C4-2B (cell line): ENCODE data around the gene GALNTL6.

ENCODE experiments used
- H3K27ac ChIP-seq: fragments of 450-650 bp; 2 replicates; pipeline ENCODE4 v1.5.1; 2017
- CTCF ChIP-seq: fragments of 450-650 bp; conservative IDR thresholded peaks from 2 replicates; pipeline ENCODE4 v1.5.1; 2017; ENCODE audit warnings: mild to moderate bottlenecking
- ZFX ChIP-seq: fragments of 450-650 bp; IDR thresholded peaks from 2 replicates; pipeline ENCODE4 v1.6.1; 2017

Gene GALNTL6

GRCh38 chr4:172040766-172041165 is 227.6 kb downstream of the GALNTL6 start:
- TF ChIP-seq CTCF (no peak), ZFX (no peak)
- no peak overlapping the region for H3K27ac ChIP-seq

- H3K27ac ChIP-seq = no peak overlapping the region
- TF ChIP-seq CTCF (no peak), ZFX (no peak)
Measured at GRCh38 chr4:172042714-172043114, 229.5 kb downstream of the GALNTL6 start.

GRCh38 chr4:172045981-172046380 is 232.8 kb downstream of the GALNTL6 start:
- no peak for TF ChIP-seq CTCF
- no peak overlapping the region for H3K27ac ChIP-seq

- H3K27ac ChIP-seq = no peak overlapping the region
- no peak for TF ChIP-seq ZFX
- no peak for TF ChIP-seq CTCF
Measured at GRCh38 chr4:172048666-172049065, 235.5 kb downstream of the GALNTL6 start.

- TF ChIP-seq ZFX (no peak), CTCF (no peak)
- H3K27ac ChIP-seq = no peak overlapping the region
Measured at GRCh38 chr4:172050911-172051310, 237.7 kb downstream of the GALNTL6 start.

- no peak for TF ChIP-seq ZFX
- no peak for TF ChIP-seq CTCF
- H3K27ac ChIP-seq = no peak overlapping the region
Measured at GRCh38 chr4:172055046-172055445, 241.8 kb downstream of the GALNTL6 start.

- H3K27ac ChIP-seq = no peak overlapping the region
- no peak for TF ChIP-seq ZFX
- TF ChIP-seq CTCF = no peak
Measured at GRCh38 chr4:172055498-172055897, 242.3 kb downstream of the GALNTL6 start.
